Measurements from ENCODE around the gene SCGB1D1. TPM values are rescaled to one million over a fixed set of nuclear protein-coding genes. Genes with fewer than 3 reads are reported as not detected.

The SCGB1D1 gene, protein sequence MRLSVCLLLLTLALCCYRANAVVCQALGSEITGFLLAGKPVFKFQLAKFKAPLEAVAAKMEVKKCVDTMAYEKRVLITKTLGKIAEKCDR
- polyA plus RNA-seq, result not detected

DNA sequence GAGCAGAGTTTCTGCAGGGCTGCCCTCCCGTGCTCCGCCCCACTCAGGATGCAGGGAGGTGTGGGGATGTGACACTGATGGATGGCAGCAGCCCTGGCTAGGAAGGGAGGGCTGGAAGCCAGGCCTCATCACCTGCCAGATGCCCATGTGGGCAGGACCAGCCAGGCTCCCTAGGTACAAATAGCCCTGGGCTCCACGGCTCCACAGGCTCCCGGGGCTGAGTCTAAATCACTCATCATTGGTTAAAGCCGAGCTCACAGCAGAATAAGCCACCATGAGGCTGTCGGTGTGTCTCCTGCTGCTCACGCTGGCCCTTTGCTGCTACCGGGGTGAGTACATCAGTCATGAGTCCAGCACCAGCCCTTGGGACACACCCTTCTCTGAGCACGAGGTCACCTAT, at the start of gene SCGB1D1:
SCGB1D1 (plus strand) TSS at position 206 of the 400 bp plus-strand sequence; CDS start at position 275, 69 bp downstream.
- H3K27ac ChIP-seq (ENCODE audit: low read depth, low read length), result no peak within 1 kb of the TSS
- 58 to 74% (median 71%) methylated on average over 9 of the region's 9 CpGs for WGBS, 3 donors

DNA sequence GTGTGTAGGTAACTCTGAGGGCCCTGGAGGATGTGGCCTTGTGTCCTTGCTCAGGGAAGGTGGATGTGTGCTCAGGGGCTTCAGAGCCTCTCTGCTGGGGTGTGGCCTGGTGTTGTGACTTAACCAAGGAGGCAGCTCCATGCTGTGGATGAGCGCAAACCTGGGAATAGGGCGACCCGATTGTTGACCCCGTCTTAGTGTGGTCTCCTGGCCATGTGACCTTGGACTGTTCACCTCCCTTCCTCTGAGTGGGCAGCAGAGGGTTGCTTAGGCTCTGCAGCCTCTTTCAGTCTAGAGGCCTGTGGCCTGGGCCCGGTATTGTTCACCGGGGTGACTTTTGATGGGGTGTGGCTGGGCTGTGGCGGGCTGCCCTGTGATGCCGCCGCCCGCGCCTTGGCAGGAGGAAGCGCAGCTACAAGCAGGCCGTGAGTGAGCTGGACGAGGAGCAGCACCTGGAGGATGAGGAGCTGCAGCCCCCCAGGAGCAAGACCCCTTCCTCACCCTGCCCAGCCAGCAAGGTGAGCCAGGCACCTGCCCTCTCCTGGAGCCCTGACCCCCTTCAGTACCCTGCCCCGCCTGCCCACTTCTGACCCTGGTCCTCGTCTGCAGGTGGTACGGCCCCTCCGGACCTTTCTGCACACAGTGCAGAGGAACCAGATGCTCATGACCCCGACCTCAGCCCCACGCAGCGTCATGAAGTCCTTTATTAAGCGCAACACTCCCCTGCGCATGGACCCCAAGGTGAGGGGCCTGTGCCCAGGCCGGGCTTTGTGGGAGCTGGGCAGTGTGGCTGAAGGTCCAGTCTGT, 49.5 kb upstream of the SCGB1D1 start:
- H3K27ac ChIP-seq (ENCODE audit: low read depth, low read length), result no peak overlapping the region
- 95 to 97% (median 96%) methylated on average over 21 to 24 of the region's 24 CpGs for WGBS, 3 donors

DNA sequence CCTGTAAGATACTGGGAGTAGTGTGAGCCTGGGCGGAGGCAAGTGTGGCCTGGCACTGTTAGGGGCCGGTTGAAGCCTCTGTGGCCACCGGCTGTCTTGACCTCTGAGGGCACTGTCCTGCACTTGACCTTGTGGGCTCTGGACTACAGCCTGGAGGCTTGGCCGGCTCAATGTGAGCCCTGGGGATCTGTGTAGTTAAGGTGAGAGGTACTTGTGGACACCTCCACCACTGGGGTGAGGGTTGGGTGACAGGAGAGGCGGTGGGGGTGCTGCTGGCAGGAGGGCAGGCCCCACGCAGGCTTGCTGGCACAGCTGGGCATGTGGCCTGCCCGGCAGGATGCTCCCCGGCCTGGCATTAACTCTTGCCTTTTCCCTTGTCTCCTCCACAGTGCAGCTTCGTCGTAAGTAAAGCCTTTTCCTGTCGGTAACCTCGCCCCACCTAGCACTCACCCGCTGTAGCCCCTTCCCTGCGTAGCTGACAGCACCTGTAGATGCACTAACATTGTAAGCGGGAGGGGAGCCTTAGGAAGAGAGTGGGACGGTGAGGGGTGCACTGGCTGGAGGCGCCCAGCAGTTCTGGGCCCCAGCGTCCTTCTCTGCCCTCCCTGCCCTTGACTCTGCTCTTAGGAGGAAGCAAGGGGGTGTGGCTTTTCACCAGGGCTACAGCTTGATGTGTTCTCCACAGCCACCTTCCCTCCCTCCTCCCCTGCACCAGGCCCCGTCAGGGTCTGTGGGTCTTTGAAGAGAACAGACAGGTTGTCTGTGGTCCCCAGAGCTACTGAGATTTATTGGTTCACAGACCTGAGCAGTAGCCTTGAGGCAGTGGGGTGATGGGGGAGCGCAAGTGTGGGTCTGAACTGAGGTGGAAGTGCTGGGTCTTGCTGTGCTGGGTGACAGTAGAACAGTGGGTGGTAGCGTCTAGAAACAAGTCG, 48.6 kb upstream of the SCGB1D1 start:
- no peak overlapping the region for H3K27ac ChIP-seq (ENCODE audit: low read depth, low read length)
- 84 to 90% (median 89%) methylated on average over 22 of the region's 22 CpGs for WGBS, 3 donors

DNA sequence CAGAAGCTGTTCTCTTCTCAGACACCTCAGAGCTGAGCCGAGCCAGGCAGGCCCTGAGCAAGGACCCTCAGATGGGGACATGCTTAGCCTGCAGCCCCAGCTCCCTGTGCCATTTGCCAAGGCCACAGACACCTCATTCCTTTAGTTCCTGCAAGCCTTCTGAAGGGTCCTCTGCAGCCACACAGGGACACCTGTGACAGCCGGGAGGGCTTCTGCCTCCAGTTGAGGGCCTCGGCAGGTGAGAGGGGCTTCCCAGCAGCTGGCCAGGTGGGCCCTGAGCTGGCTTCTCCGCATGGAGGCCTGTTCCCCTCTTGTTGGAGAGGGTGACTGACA, 48.0 kb upstream of the SCGB1D1 start:
- no peak overlapping the region for H3K27ac ChIP-seq (ENCODE audit: low read depth, low read length)
- 93 to 100% (median 99%) methylated on average over 4 of the region's 4 CpGs for WGBS, 3 donors

DNA sequence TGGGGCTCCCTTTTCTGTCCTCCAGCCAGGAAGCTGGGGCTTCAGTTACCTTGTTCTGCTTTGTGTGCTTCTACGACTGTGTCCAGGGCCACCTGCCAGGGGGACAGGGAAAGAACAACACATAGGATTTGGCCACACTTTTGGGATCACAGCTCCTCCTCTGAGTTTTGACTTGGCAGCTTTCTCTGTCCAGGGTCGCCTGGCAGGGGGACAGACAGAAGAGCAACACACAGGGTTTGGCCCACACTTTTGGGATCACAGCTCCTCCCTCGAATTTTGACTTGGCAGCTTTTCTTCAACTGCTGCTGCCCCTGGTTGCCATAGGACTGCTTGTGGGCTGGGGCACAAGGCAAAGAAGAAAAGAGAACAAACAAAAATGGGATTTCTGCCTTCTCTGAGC, 47.1 kb upstream of the SCGB1D1 start:
- no peak overlapping the region for H3K27ac ChIP-seq (ENCODE audit: low read depth, low read length)
- 50 to 73% (median 55%) methylated on average over 3 of the region's 3 CpGs for WGBS, 3 donors

DNA sequence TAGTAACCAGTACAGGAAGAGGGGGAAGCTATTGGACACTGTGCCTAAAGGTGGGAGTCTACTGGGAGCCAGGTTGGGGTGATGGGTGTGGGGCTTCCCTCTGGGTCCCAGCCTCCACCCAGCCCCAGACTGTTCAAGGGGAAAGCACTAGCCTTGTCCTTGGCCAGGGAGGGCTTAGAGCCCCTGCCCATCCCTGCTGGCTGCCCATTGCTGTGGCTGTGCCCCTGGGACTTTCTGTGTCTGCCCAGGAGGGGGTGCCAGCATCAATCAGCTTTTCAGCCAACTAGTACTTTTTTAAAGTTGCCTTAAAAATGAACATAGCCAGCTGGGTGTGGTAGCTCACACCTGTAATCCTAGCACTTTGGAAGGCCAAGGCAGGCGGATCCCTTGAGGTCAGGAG, 46.3 kb upstream of the SCGB1D1 start:
- no peak overlapping the region for H3K27ac ChIP-seq (ENCODE audit: low read depth, low read length)
- WGBS, 3 donors, result 97 to 100% (median 100%) methylated on average over 1 of the region's 1 CpG

DNA sequence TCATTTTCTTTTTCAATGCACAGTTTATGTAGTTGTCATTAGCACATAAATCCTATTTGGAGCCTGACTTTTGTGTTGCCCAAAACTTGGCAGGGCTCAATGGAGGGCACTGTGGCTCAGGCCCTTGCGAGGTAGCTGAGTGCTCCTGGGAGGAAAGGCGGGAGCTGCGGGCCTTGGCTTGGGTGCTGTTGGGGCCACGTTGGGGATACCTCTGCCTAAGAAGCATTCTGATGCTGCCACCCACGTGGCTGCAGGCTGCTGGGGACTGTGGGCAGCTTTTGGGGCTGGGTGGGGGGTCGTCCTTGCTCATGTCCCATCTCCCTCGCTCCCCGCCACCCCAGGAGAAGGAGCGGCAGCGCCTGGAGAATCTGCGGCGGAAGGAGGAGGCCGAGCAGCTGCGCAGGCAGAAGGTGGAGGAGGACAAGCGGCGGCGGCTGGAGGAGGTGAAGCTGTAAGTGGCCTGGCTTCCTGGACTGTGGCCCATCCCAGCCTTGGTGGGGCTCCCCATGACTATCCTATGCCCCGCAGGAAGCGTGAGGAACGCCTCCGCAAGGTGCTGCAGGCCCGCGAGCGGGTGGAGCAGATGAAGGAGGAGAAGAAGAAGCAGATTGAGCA, 45.3 kb upstream of the SCGB1D1 start:
- 94 to 97% (median 96%) methylated on average over 24 of the region's 24 CpGs for WGBS, 3 donors
- no peak overlapping the region for H3K27ac ChIP-seq (ENCODE audit: low read depth, low read length)

DNA sequence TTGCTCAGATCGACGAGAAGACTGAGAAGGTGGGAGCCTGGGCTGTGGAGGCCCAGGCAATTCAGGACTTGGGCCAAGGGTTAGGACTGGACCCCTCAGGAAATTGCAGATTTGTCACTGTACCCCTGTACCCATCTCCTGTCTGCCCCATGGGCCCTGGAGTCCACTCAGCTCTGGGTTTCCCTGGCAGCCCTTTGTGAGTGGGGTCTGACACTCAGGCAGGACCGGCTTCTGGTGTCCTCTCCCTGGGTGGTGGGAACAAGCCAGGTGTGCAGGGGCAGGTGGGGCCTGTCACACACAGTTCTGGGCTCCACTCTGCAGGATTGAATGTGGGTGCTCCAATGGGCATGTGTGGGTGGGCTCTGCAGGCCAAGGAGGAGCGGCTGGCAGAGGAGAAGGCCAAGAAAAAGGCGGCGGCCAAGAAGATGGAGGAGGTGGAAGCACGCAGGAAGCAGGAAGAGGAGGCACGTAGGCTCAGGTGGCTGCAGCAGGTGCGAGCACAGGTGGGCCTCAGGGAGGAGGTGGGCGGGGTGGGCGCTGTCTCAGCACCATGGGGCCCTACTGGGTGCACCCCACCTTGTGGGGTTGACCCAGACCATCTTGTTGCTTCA, 44.6 kb upstream of the SCGB1D1 start:
- WGBS, 3 donors, result 85 to 97% (median 96%) methylated on average over 11 of the region's 11 CpGs
- H3K27ac ChIP-seq (ENCODE audit: low read depth, low read length), result no peak overlapping the region

DNA sequence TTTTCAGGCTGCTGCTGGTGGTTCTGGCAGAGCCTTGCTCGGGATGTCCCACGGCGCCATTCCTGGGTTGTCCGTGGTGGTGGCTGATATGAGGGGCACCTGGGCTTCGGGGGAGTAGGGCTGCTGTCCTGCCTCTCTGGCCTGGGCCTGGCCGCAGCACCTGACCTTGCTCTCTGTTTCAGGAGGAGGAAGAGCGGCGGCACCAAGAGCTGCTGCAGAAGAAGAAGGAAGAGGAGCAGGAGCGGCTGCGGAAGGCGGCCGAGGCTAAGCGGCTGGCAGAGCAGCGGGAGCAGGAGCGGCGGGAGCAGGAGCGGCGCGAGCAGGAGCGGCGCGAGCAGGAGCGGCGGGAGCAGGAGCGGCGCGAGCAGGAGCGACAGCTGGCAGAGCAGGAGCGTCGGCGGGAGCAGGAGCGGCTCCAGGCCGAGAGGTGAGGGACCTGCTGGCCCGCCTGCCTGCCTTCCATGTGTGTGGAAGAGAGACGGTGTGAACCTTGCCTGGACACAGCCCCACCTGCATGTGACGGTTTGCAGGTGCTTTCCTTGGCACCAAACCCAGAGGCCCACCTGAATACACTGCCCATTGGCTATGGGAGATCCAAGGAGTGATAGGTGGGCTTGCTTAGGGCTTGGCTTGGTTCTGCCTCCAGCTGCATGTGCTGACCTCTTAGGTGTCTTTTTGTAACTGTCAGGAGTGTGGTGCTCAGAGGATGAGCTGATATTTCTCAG, 43.4 kb upstream of the SCGB1D1 start:
- 85 to 97% (median 94%) methylated on average over 32 to 36 of the region's 36 CpGs for WGBS, 3 donors

DNA sequence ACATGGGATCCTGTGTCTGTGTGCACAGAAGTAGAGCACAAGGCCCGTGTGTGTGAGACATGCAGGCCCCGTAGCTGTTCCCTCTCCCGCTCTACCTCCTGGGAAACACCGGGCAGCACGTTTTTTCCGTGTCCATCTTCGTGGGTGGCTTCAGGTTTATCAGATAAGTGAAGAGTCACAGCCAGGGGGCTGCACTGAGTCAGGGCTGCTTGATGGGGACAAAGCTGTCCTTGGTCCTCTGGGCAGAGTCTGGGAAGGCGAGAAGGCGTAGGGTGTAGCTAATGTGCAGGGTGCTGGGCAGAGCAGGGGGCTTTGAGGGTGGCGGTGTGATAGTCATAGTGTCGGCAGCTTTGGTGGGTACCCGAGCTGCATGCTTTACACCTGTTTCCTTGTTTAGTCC, 42.5 kb upstream of the SCGB1D1 start:
- no peak overlapping the region for H3K27ac ChIP-seq (ENCODE audit: low read depth, low read length)
- WGBS, 3 donors, result 91 to 94% (median 92%) methylated on average over 12 of the region's 12 CpGs

More for the DNA sequence above, 43.4 kb upstream of the SCGB1D1 start:
- no peak overlapping the region for H3K27ac ChIP-seq (ENCODE audit: low read depth, low read length)

DNA sequence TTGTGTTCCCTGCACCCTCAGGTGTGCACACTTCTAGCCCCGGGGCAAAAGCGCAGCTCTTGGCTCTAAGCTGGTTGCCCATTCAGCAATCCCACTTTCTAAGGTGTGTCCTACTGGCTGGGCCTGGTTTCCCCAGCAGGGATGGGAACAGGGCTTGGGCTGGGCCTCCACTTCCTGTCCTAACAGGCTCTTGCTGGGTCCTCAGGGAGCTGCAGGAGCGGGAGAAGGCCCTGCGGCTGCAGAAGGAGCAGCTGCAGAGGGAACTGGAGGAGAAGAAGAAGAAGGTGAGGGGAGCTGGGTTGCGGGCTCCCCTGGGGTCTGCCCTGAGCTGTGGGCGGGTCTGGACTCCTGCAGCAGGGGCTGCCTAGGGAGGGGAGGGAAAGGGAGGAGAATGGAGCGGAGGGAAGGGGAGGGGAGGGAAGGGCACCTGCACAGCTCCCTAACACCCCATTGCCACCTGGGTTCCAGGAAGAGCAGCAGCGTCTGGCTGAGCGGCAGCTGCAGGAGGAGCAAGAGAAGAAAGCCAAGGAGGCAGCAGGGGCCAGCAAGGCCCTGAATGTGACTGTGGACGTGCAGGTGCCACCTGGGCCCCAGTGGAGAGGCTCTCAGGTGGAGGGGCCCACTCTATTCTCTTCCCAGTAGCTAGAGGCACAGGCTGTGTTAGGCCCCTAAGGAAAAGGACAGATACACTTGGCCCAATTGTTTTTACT, 41.6 kb upstream of the SCGB1D1 start:
- no peak overlapping the region for H3K27ac ChIP-seq (ENCODE audit: low read depth, low read length)
- 87 to 91% (median 88%) methylated on average over 9 to 10 of the region's 10 CpGs for WGBS, 3 donors

DNA sequence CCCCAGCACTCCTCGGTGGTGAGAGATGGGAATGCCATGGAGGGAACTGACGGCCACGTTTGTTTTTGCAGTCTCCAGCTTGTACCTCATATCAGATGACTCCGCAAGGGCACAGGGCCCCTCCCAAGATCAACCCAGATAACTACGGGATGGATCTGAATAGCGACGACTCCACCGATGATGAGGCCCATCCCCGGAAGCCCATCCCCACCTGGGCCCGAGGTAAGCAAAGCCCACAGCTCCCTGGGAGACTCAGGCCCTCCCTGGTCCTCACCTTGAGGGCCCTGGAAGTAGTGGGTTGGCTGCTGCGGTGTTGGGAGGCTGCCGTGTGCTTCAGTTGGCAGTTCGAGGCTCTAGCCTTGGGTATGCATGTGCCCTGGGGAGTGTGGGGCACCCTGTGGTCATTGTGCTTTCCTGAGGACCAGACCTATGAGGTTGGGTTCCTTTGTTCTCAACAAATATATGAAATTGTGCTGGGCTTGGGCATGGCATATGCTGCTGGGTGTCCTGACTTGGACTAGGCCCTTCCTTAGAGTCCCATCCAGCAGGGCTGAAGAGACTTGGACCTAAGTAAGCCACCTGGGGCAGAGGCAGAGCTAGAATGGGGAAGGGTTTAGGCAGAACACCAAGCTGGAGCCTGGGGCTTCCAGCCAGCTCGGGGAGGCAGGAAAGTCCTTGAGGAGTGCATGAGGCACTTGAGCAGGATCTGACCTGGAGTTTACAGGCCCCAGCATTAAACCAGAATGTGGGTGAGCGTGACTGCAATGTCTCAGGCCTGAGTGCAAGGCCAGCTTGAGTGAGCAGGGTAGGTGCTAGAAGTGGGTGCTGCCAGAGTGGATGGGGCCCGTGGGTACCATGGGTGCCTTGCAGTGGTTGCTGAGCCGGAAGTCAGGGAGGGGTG, 39.8 kb upstream of the SCGB1D1 start:
- H3K27ac ChIP-seq (ENCODE audit: low read depth, low read length), result no peak overlapping the region
- 92 to 94% (median 93%) methylated on average over 17 of the region's 17 CpGs for WGBS, 3 donors

DNA sequence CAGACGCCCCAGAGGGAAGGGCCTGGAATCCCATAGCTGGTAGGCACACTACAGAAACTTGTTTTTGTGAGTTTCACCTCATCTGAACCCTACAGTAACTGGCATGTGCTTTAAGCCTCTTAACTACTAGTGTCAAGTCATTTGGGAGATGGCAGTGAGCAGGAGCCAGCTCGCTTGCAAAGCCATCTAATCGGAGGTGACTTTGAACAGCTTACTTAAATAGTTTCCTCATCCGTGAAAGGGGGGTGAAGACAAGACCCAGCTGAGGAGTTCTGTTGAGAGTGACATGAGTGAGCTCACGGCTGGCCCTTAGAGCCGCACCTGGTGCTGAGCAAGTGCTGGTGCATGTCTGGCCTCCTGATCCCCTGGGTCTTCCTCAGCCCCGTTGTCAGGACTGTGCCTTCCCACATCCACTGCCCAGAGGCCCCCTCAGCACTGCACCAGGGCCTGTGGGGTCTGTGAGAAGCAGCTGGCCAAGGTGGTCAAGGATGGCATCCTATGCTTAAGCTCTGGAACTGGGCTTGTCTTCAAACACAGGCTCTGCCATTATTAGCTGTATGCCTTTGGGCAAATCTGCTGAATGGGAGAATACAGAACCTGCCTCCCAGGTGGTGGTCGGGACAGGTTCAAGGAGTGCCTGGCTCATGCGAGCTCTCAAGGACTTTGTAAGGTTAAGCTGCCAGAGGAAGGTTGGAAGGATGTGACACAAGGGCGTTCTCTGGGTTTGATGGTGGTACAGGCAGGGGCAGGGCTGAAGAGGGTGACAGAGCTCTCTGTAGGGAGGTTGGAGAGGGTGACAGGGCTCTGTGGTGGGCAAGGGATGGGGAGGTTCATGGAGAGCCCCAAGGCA, 38.9 kb upstream of the SCGB1D1 start:
- no peak overlapping the region for H3K27ac ChIP-seq (ENCODE audit: low read depth, low read length)
- WGBS, 3 donors, result 92 to 93% (median 93%) methylated on average over 10 of the region's 10 CpGs

DNA sequence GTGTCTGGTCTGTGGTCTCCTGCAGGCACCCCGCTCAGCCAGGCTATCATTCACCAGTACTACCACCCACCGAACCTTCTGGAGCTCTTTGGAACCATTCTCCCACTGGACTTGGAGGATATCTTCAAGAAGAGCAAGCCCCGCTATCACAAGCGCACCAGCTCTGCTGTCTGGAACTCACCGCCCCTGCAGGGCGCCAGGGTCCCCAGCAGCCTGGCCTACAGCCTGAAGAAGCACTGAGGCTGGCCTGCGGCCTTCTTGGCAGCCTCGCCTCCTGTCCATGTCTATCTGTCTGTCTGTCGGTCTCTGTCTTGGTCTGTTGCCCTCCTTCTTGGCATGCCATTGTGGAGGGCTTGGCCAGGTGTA, 38.3 kb upstream of the SCGB1D1 start:
- H3K27ac ChIP-seq (ENCODE audit: low read depth, low read length), result no peak overlapping the region
- 94 to 99% (median 98%) methylated on average over 9 of the region's 9 CpGs for WGBS, 3 donors

DNA sequence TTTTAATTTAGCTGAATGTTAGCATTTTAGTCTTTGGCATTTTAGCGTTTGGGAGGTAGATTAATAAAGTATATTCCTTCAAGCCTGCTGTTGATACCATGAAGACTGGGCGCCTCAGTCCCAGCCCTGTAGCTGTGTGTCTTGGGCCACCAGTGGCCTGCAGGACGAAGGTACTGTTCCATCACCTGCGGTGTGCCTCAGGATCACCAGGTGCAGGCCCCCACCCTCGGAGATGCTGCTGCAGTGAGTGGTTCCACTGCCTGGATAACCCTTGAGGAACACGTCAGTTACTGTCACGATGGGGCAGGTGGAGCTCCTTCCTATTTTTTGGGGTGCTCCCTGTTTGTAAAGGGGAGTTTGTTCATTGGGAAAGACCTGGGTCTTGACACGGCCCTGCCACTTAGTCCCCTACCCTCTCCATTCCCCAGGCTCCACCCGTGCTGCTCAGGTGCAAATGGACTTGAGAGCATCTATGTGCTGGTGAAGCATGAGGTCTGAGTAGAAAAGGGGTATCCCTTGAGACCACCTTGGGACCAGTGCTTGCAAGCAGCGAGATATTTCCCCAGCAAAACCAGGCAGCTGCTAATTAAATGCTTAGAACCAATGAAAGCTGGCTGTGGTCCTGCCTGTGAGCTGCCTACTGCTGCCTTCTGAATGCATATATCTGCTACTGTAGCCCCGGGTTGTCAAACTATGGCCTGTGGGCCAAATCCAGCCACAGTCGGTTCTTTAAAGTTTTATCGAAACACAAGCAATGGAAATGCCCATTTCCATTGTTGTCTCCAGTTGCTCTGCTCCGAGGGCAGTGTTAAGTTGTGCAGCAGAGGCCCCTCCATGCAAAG, 37.5 kb upstream of the SCGB1D1 start:
- WGBS, 3 donors, result 87 to 93% (median 89%) methylated on average over 14 of the region's 14 CpGs
- H3K27ac ChIP-seq (ENCODE audit: low read depth, low read length), result no peak overlapping the region
